Peyer's patch (tissue), 4 donors: Measurements from ENCODE around the gene MBNL2.

ENCODE experiments used
- CTCF ChIP-seq, 6 experiments: fragments of 450-650 bp in 4 of 6; fragments of 200-600 bp in 2 of 6; sonication (generic) in 1 of 6; IDR thresholded peaks; one replicate each; pipeline ENCODE4 v1.5.1; 2017 to 2019; ENCODE audit warnings: antibody characterized with exemption in 6 of 6, mild to moderate bottlenecking in 3 of 6, moderate library complexity in 1 of 6
- POLR2A ChIP-seq, 2 donors: fragments of 450-650 bp; IDR thresholded peaks; one replicate each; pipeline ENCODE4 v1.5.1; 2017; ENCODE audit warnings: antibody characterized with exemption in 2 of 2, mild to moderate bottlenecking in 2 of 2, moderate library complexity in 2 of 2

- TF ChIP-seq CTCF (IDR thresholded peaks at IDR 0.05) (no peak), POLR2A (IDR thresholded peaks at IDR 0.05) (no peak)
Measured at GRCh38 chr13:97221046-97221445, 1.1 kb upstream of the MBNL2 start.
